ENCODE data around the gene MED17.
"Not testable (repeated sequence)": the region's sequence is repeated elsewhere in the genome, so short reads cannot be mapped to it uniquely, and the experiment has no call there.

The MED17 gene

DNA sequence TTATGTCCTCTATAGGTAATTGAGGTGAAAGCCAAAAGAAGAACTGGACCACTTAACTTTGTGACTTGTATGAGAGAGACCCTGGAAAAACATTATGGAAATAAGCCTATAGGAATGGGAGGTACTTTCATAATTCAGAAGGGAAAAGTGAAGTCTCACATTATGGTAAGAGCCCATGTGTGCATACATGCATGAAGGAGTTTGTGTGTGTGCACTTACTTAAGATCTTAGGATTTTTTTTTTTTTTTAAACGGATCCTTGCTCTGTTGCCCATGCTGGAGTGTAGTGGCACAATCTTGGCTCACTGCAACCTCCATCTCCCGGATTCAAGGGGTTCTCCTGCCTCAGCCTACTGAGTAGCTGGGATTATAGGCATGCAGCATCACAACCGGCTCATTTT is 26.8 kb upstream of the MED17 start:
- DNase-seq (ENCODE audit: low read depth in 2 of 2, low spot score in 1 of 2): no peak

DNA sequence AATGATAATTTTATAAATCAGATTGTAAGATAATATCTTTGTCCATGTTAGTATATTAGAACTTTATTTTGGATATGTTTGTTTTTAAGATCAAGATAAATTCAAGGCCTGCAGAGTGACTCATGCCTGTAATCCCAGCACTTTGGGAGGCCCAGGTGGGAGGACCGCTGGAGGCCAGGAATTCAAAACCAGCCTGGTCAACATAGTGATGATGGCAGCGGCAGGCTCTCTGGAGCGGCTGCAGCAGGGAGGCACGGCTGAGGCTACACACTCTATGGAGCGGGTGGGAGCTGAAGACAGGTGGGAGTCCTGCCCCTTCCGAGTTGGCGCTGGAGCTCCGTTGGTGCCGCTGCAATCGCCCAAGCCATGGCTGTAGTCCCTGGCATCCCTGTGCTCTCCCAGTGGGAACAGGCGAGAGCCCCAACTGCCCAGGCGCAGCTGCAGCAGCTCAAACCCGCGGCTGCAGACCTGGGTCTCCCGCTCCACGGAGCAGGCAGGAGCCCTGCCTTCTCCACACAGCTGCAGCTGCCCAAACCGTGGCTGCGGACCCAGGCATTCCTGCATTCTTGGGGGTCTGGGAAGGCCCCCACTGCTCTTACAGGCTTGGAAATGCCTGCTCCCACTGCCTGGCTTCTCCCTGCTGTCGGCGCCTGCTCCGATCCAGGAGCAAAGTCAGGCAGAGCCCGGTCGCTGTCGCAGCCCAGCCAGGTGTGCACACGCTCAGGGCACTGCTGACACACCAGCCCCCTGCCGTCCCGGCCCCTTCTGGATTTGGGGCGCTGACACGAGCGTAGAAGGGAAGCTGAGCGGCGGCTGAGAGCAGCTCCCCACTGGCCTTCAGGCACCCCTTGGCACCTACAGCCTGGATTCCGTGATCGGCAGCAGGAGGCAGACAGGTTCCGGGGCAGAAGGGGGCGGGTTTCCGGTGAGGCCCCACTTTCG is 25.9 kb upstream of the MED17 start:
- DNase-seq (ENCODE audit: low read depth in 2 of 2, low spot score in 1 of 2): no peak

DNA sequence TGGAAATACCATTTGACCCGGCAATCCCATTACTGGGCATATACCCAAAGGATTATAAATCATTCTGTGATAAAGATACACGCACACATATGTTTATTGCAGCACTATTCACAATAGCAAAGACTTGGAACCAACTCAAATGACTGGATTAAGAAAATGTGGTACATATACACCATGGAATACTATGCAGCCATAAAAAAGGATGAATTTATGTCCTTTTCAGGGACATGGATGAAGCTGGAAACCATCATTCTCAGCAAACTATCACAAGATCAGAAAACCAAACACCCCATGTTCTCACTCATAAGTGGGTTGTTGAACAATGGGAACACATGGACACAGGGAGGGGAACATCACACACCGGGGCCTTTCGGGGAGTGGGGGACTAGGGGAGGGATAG is 25.0 kb upstream of the MED17 start:
- DNase-seq (ENCODE audit: low read depth in 2 of 2, low spot score in 1 of 2): not testable (repeated sequence)

DNA sequence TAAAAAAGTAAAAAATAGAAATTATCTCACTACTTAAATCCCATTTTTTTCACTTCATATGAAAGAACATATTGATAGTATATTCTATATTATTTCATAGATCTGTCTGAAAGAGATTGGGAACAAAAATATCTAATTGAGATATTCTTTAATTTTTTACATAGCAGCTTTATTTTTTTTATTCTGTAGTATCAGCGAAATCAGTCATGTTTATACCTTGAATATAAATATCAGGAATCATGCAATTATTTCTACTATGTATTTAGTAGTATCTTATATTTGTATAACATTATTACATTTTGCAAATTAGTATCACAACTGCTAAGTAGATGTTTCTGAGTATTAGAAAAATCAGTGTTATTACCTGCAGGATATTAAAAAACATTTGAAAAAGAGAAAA is 22.2 kb upstream of the MED17 start:
- no peak for DNase-seq (ENCODE audit: low read depth in 2 of 2, low spot score in 1 of 2)

DNA sequence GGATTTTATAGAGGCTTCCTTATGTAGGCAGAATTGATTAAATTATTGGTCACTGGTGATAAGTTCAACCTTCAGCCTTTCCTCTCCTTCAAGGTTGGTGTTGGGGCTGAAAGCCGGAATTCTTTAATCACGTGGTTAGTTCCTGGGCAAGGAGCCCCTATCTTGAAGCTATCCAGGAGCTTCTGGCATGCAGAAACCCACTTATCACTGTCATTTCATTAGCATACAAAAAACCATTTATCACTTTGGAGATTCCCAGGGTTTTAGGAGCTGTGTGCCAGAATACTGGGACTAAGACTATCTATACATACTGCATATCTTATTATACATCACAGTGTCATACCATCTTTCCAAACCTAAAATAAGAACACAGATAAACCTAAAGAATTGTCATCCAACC is 18.5 kb upstream of the MED17 start:
- no peak for DNase-seq (ENCODE audit: low read depth in 2 of 2, low spot score in 1 of 2)

DNA sequence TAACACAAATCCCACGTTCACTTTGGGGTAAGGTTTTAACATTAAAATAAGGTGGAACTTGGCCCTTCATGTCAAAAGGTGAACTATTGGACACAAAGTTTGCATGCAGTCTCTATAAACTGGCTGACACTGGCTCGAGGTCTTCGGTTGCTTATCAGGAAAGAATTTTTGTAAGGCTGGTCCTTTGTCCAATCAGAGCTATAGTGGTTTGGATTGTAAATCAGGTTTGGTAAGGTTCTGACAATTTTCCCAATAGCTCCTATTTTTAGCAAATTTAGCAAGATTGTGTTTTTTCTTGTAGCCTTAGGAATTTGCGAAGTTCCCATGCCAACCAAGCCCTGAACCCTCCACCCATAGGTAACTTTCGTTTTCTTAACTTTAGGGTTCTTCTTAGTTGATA is 17.6 kb upstream of the MED17 start:
- no peak for DNase-seq (ENCODE audit: low read depth in 2 of 2, low spot score in 1 of 2)

DNA sequence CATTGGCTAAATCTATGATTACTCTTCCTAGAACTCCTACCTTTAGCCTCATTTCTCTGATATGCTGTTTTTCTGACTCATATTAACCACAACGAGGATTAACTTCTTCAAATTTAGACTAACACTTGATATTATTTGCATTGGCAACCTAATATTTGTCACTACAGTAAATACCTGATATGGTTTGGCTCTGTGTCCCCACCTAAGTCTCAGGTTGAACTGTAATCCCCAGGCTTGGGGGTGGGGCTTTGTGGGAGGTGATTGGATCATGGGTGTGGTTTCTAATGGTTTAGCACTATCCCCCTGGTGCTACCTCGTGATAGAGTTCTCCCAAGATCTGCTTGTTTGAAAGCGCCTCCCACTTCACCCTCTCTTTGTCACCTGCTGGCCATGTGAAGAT is 17.1 kb upstream of the MED17 start:
- no peak for DNase-seq (ENCODE audit: low read depth in 2 of 2, low spot score in 1 of 2)

DNA sequence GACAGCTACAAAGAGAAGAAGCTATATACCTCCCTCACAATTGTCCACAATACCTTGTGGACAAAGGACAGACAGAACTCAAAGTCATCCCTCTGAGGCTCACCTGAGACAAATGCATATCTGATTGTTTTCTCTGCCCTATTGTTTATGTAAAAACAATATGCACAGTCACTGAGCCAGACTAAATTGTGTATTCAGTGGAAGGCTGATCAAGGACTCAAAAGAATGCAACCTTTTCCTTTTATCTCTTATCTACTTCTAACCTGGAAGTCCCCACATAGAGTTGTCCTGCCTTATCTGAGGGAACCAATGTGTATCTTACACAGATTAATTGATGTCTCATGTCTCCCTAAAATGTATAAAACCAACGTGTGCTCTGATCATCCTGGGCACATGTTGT is 13.9 kb upstream of the MED17 start:
- no peak for DNase-seq (ENCODE audit: low read depth in 2 of 2, low spot score in 1 of 2)

DNA sequence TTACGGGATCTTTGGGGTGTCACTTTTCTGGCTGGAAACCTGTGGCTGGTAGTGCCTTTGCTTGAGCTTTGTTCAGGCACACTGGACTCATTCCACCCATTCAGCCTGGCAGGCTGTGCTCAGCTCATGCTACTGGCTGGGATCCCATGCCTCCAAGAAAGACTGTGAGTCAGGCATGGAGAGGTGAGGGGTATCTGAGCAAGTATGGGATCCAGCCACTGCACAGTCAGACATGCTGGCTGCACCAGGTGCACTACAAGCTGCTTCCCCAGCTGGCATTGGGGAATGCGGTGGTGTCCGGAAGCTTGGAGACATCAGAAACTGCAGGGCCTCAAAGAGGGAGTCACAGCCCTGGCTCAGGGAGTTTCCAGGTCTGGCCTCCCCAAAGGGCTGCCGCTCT is 12.0 kb upstream of the MED17 start:
- DNase-seq (ENCODE audit: low read depth in 2 of 2, low spot score in 1 of 2): no peak

DNA sequence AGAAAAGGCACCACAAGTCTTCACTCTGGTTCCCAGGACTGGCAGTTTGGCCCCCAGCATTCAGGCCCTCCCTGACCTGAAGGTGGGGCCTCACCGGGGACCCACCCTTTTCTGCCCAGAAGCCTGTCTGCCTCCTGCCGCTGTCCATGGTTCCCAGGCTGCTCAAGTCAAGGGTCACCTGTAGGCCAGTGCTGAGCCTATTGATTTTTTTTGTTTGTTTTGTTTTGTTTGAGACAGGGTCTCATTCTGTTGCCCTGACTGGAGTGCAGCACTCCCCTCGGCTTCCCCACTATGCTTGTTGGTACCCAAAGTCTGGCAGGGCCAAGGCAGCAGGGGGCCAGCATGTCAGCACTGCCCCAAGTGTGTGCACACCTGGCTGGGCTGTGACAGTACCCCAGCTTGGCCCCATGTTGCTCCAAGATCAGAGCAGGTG is 11.0 kb upstream of the MED17 start:
- no peak for DNase-seq (ENCODE audit: low read depth in 2 of 2, low spot score in 1 of 2)

DNA sequence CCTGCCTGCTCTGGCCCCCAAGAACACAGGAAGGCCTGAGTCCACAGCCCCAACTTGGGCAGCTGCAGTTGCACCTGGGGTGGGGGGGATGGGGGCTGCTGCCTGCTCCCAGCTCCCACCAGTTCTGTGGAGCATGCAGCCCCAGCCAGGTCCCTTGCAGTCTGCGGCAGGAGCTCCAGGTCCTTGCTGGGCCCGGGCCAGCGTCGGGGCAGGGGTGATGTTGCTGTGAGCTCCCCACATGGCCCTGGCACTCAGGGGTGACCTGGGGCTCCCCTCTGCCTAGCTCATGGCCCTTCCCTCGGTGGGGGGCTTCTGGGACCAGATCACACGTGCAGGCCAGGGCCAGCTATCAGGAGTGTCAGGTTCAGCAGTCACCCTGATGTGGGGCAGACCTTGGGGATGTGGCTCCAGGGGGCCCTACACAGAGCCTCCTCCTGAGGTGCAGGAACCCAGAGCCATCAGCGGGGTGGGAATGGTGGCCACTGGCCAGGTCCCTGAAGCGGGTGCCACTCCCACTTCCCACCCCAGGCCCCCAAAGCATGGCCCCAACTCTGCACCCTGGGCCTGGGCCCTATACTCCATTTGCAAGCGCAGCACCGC is 10.4 kb upstream of the MED17 start:
- DNase-seq (ENCODE audit: low read depth in 2 of 2, low spot score in 1 of 2): no peak

DNA sequence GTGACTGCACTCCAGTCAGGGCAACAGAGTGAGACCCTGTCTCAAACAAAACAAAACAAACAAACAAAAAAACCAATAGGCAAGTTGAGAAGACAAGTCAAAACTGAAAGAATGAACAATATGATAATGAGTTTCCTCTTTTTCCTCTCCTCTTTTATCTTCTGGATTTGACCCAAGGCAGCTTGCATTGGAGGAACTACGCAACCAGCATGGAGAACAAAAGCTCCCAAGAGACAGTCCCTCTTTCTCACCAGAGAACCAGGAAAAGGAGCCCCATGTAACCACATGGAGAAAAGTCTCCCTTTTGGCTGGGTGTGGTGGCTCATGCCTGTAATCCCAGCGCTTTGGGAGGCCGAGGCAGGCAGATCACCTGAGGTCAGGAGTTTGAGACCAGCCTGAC is 9.5 kb upstream of the MED17 start:
- DNase-seq (ENCODE audit: low read depth in 2 of 2, low spot score in 1 of 2): not testable (repeated sequence)

DNA sequence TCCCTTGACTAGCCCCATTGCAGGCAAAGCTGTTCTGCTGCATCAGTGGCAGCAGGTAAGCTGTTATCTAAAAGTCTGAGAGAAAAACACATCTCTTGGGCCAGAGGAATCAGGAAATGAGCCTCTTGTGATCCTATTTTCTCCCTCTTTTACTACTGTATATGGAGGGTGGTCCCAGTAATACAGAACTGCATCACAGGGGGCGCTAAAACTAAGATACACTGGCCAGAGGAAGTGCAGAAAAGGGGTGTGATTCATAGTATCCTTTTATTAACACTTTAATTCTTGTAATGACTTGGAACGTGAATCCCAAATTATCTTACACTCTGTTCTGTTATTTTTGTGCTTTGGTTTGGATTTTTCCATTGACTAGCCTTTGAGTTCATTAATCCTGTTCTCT is 8.8 kb upstream of the MED17 start:
- no peak for DNase-seq (ENCODE audit: low read depth in 2 of 2, low spot score in 1 of 2)

DNA sequence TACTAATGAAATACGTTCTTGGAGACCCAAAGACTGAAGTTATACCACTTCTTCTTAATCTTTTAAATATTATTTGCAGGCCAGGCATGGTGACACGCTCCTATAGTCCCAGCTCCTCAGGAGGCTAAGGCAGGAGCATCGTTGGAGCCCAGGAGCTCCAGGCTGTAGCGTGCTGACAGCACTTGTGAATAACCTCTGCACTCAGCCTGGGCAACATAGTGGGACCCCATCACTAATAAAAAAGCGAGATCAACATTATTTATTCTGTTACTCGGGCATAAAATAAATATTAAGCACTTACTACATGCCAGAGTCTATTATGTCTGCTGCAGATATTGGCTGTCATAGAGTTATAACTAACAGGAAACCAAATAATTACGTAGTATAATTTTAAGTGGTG is 720 bp upstream of the MED17 start:
- DNase-seq (ENCODE audit: low read depth in 2 of 2, low spot score in 1 of 2): no peak

DNA sequence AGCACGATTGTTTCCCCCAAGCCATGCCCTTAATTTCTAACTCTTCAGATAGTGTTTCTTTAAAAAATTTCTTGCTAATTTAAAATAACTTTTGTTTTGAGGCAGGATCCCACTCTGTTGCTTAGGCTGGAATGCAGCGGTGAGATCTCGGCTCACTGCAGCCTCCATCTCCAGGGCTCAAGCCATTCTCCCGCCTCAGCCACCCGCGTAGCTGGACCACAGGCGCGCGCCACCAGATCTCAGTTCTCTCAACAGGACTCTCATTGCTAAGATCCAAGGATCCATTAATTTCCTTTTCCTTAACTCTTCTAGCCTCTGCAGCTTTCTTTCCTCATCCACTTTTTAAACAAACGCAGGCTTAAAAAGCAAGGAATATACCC is 327 bp upstream of the MED17 start:
- DNase-seq (ENCODE audit: low read depth in 2 of 2, low spot score in 1 of 2): peak in 1 of 2 donors; percentile 3

DNA sequence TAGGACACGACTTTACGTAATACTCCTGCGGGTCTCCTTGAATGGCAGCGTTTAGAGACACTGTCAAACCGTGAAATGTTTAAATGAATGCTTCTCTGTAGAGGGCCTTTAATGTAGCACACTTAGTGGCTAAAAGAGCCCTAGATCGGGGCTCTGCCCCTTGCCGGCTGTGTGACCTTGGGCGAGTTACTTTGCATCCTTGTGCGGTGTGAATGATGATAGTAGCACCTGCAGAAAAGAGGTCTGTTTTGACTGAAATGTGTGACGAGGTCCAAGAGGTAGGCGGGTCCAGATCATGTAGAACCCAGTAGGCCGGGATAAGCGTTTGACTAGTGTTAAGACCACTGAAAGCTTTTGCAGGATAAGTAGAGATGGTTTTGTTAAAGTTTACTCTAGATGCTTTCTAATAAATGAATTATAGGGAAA is 866 bp downstream of the MED17 start:
- no peak for DNase-seq (ENCODE audit: low read depth in 2 of 2, low spot score in 1 of 2)

DNA sequence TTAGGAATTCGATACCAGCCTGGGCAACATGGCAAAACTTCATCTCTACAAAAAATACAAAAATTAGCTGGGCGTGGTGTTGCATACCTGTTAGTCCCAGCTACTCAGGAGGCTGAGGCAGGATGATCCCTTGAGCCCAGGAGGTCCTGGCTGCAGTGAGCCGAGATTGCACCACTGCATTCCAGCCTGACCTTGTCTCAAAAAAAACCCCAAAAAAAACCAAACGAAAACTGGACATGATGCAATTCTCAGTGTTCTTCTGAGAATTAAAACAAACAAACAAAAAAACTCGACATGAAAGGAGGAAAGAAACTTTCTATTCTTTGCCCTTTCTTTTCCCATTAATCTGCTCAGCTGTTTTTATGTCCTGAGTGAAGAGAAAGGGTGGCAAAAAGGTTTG is 7.4 kb downstream of the MED17 start:
- DNase-seq (ENCODE audit: low read depth in 2 of 2, low spot score in 1 of 2): no peak

DNA sequence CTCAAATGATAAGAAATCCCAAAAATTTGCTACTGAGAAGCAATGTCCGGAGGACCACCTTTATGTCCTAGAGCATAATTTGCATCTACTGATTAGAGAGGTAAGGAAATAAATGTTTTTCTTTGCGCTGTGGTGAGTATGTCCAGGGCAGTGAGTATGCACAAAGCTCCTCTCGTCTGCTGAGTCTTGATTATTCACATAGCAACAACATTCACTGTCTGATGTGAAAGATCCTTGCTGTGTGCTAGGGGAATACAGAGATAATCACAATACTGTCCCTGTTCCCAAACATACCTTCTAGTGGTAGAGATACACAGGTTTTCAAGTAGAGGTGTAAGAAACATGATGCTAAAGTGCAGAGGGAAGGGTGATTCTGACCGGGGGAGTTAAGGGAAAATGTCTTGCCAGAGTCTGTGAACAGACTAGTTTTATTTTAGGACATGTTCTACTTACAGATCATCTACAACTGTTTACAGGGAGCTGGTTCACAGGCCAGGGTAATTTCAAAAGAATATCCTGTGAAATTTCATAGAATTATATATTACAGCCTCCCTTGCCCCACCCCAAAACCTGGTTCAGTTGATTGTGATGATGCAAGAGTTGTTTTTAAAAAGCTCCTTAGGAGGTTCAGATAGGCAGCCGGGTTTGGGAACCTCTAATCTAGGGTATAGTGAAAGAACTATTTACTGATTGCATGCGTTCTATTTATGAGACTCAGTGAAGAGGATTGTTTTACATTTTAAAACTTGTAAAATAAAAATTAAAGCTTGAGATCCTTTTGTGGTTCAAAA is 12.6 kb downstream of the MED17 start:
- no peak for DNase-seq (ENCODE audit: low read depth in 2 of 2, low spot score in 1 of 2)

DNA sequence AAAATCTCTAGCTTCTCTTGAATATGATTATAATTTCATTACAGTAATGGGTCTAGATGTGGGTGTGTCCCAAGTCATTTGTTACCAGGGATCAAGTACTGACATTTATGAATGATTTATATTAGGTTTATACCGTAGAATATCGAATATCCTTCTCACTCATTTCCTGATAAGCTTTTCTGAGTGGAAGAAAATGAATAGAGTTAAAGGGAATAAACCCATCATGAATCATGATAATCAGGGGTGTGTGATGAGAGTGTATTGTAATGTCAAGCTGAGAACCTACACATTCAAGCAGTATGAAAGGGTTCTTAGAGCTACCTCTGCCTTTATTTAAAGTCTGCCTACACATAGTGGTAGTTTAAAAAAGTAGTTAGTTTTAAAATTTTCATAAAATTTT is 17.3 kb downstream of the MED17 start:
- DNase-seq (ENCODE audit: low read depth in 2 of 2, low spot score in 1 of 2): no peak

DNA sequence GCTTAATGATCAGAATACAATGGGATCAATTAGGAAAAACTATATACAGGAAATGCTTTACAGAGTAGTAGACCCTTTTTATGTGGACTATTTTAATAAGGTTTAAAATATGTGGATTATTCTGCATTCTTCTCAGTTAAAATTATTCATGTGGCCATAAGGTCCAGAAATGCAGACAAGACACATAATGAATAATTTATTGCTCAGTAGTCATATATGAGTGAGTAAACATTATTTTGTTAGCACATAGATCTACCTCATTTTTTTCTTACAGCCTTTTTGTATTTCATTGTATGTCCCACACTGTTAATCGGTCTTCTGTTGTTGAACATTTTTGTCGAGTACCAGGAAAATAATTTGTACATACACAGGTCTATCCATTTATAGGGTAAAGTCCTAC is 20.8 kb downstream of the MED17 start:
- DNase-seq (ENCODE audit: low read depth in 2 of 2, low spot score in 1 of 2): no peak

DNA sequence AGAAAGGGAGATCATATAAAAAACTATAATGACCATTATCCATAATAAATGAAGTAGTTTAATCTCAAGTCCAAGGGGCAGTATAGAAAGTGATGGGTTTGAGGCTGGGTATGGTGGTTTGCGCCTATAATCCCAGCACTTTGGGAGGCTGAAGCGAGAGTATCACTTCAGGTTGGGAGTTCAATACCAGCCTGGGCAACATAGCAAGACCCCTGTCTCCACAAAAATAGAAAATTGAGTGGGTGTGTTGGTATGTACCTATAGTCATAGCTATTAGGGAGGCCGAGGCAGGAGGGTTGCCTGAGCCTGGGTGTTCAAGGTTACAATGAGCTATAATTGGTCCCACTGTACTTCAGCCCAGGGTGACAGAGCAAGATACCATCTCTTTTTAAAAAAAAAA is 23.9 kb downstream of the MED17 start:
- DNase-seq (ENCODE audit: low read depth in 2 of 2, low spot score in 1 of 2): no peak

DNA sequence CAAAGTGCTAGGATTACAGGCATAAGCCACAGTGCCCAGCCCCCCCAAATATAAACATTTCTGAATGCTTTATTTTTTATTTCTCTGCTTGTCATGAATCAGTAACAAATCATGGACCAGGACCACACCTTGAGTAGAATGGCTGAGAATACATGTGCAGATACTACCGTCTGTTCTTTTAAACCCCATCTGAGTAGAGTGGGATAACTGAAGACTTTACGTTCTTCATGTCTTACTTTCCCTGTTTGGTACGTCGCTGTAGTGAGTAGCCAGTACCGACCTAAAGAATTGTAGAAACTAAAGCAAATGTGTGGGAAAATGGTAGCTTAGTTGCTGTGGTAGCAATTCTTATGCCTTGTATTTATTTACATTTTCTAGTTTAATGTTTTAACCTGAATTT is 29.9 kb downstream of the MED17 start:
- no peak for DNase-seq (ENCODE audit: low read depth in 2 of 2, low spot score in 1 of 2)
